GM23338 (cell line): ENCODE results near the gene CDH5. TPM values are rescaled to one million over a fixed set of nuclear protein-coding genes. Genes with fewer than 3 reads are reported as not detected.

ENCODE experiments used
- ATAC-seq: fragments of 200-7000 bp; cut with Tn5 transposase; 3 replicates; pipeline ENCODE4 v1.9.1; 2020
- DNase-seq: peaks from one replicate; pipeline ENCODE4 v3.0.0-alpha.2; 2015; ENCODE audit warnings: low spot score
- H2AFZ ChIP-seq: fragments of 200-600 bp; sonication (generic); 2 replicates; pipeline ENCODE4 v1.8.0; 2016; ENCODE audit warnings: antibody characterized with exemption, mild to moderate bottlenecking, moderate library complexity
- H3F3A ChIP-seq: fragments of 200-600 bp; sonication (generic); replicated peaks from 2 replicates; pipeline ENCODE4 v1.8.0; 2017; ENCODE audit warnings: antibody characterized with exemption, mixed run types, low read depth
- H3K27ac ChIP-seq: fragments of 200-600 bp; sonication (generic); 2 replicates; pipeline ENCODE4 v1.6.1; 2016; ENCODE audit warnings: low read depth
- H3K27me3 ChIP-seq: fragments of 200-600 bp; sonication (generic); 2 replicates; pipeline ENCODE4 v1.8.0; 2016; ENCODE audit warnings: mild to moderate bottlenecking, mixed run types, moderate library complexity; ENCODE audit not compliant: insufficient read depth
- H3K36me3 ChIP-seq: fragments of 200-600 bp; sonication (generic); 2 replicates; pipeline ENCODE4 v1.8.0; 2016; ENCODE audit warnings: mild to moderate bottlenecking; ENCODE audit not compliant: insufficient read depth
- H3K4me1 ChIP-seq: fragments of 200-600 bp; sonication (generic); 2 replicates; pipeline ENCODE4 v1.8.0; 2016; ENCODE audit warnings: mild to moderate bottlenecking, moderate library complexity; ENCODE audit not compliant: insufficient read depth
- H3K4me2 ChIP-seq: fragments of 200-600 bp; sonication (generic); 2 replicates; pipeline ENCODE4 v1.7.1; 2017; ENCODE audit warnings: mixed run types
- H3K4me3 ChIP-seq: fragments of 200-600 bp; sonication (generic); 2 replicates; pipeline ENCODE4 v1.6.1; 2016; ENCODE audit warnings: mixed run types
- H3K79me2 ChIP-seq: fragments of 200-600 bp; sonication (generic); replicated peaks from 2 replicates; pipeline ENCODE4 v1.8.0; 2017; ENCODE audit warnings: mild to moderate bottlenecking; ENCODE audit not compliant: insufficient read depth
- H3K9me2 ChIP-seq: fragments of 200-600 bp; sonication (generic); 2 replicates; pipeline ENCODE4 v1.8.0; 2017; ENCODE audit not compliant: insufficient read depth
- H4K20me1 ChIP-seq: fragments of 200-600 bp; sonication (generic); replicated peaks from 2 replicates; pipeline ENCODE4 v1.8.0; 2017; ENCODE audit warnings: mild to moderate bottlenecking; ENCODE audit not compliant: insufficient read depth
- H3K27ac Mint-ChIP-seq: 2 replicates; pipeline ENCODE4 v1.8.0; 2020; ENCODE audit warnings: inconsistent platforms, mild to moderate bottlenecking, moderate library complexity, mixed read lengths
- H3K27me3 Mint-ChIP-seq: 3 replicates; pipeline ENCODE4 v1.8.0; 2022; ENCODE audit warnings: low read depth, mild to moderate bottlenecking, moderate library complexity, mixed read lengths, inconsistent platforms; ENCODE audit not compliant: insufficient read depth, poor library complexity
- H3K36me3 Mint-ChIP-seq: 3 replicates; pipeline ENCODE4 v1.8.0; 2021; ENCODE audit warnings: low read depth, mild to moderate bottlenecking, inconsistent platforms, moderate library complexity, mixed read lengths
- H3K4me1 Mint-ChIP-seq: 3 replicates; pipeline ENCODE4 v1.8.0; 2020; ENCODE audit warnings: mild to moderate bottlenecking, inconsistent platforms, mixed read lengths
- H3K4me3 Mint-ChIP-seq: 3 replicates; pipeline ENCODE4 v1.8.0; 2021; ENCODE audit warnings: moderate library complexity, mild to moderate bottlenecking, inconsistent platforms, mixed read lengths
- H3K9me3 Mint-ChIP-seq: 3 replicates; pipeline ENCODE4 v1.8.0; 2020; ENCODE audit warnings: moderate library complexity, mild to moderate bottlenecking, inconsistent platforms, mixed read lengths
- CREB1 ChIP-seq: fragments of 250-450 bp; sonication (Bioruptor Pico); IDR thresholded peaks from 2 replicates; pipeline ENCODE4 v1.5.0; 2020; ENCODE audit warnings: low read depth, mild to moderate bottlenecking, moderate library complexity
- EZH2 ChIP-seq: fragments of 200-600 bp; sonication (generic); IDR thresholded peaks from one replicate; pipeline ENCODE4 v1.8.0; 2017; ENCODE audit warnings: antibody characterized with exemption, mild to moderate bottlenecking, low read depth; ENCODE audit not compliant: unreplicated experiment
- EZH2phosphoT487 ChIP-seq: fragments of 200-600 bp; sonication (generic); IDR thresholded peaks from one replicate; pipeline ENCODE4 v1.8.1; 2018; ENCODE audit warnings: antibody characterized with exemption; ENCODE audit not compliant: unreplicated experiment
- JUNB ChIP-seq: IDR thresholded peaks from one replicate; pipeline ENCODE4 v1.6.1; 2016; ENCODE audit warnings: antibody characterized with exemption; ENCODE audit not compliant: unreplicated experiment
- NANOG ChIP-seq: IDR thresholded peaks from 2 replicates; pipeline ENCODE4 v1.6.1; 2016; ENCODE audit warnings: antibody characterized with exemption, borderline replicate concordance
- POLR2AphosphoS5 ChIP-seq: IDR thresholded peaks from 2 replicates; pipeline ENCODE4 v1.6.1; 2016; ENCODE audit warnings: antibody characterized with exemption, low read depth
- STAT1 ChIP-seq: IDR thresholded peaks from one replicate; pipeline ENCODE4 v1.6.1; 2016; ENCODE audit warnings: antibody characterized with exemption; ENCODE audit not compliant: unreplicated experiment
- ZNF114 ChIP-seq: fragments of 250-450 bp; sonication (Bioruptor Pico); IDR thresholded peaks from 2 replicates; pipeline ENCODE4 v1.5.0; 2020; ENCODE audit warnings: mild to moderate bottlenecking, moderate library complexity
- ZNF331 ChIP-seq: fragments of 250-450 bp; sonication (Bioruptor Pico); IDR thresholded peaks from 2 replicates; pipeline ENCODE4 v1.5.0; 2020; ENCODE audit warnings: low read depth, mild to moderate bottlenecking, moderate library complexity
- polyA plus RNA-seq: library from polyadenylated mRNA; unstranded; fragments of >200 nt; fragmentation: Nextera tagmentation; extraction: Ambion mirVana; gene quantifications from 2 replicates; pipeline ENCODE4 v1.2.1, GENCODE V29; 2016
- total RNA-seq: library from RNA; depleted of rRNA; stranded (reverse); fragments of >200 nt; shearing (Covaris generic); gene quantifications from 2 replicates; pipeline ENCODE4 v1.2.3, GENCODE V29; 2014
- TF ChIP-seq, protein P1 (sequence below): IDR thresholded peaks from 2 replicates; pipeline ENCODE4 v1.6.1; 2016; ENCODE audit warnings: antibody characterized with exemption
- TF ChIP-seq, protein P2 (sequence below): IDR thresholded peaks from one replicate; pipeline ENCODE4 v1.6.1; 2018; ENCODE audit warnings: antibody characterized with exemption; ENCODE audit not compliant: unreplicated experiment
- TF ChIP-seq, protein P3 (sequence below), 2 experiments: fragments of 200-600 bp in 1 of 2; sonication (generic) in 1 of 2; conservative IDR thresholded peaks; 2 replicates each; pipeline versions ENCODE4 v1.5.1 to v1.6.1; 2016 to 2017; ENCODE audit warnings: antibody characterized with exemption in 2 of 2, low read depth in 2 of 2, mild to moderate bottlenecking in 2 of 2, moderate library complexity in 1 of 2

Gene CDH5
- total and polyA plus RNA-seq, 2 experiments from 2014 or later = 0.18 TPM; not detected in 1

DNA sequence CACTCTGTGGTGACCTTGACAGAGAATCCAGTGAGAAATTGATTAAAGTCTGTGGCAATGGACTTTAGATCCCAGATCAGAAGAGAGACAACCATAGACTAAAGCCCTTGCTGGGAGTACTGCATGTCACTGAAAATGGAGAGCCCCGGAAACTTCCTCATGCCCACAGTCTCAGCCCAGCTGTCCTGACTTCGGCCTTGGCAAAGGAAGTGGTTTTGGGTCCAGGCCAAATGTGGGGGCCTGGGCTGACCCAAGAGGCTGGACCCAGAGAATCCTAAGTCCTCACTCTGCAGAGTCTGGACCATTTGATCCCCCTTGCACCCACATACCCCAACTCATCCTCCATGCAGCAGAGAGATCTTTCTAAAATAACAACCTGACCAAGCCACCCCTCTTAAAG, 55.9 kb downstream of the CDH5 start:
- H3K27me3 ChIP-seq = peaks cover 43% of the 10 kb centered on the region
- ATAC-seq = no peak

More for the DNA sequence above, 55.9 kb downstream of the CDH5 start:
- no peaks in the 10 kb centered on the region for H3K9me2 ChIP-seq
- no peaks in the 10 kb centered on the region for H3K36me3 ChIP-seq
- H3K4me1 ChIP-seq = no peaks in the 10 kb centered on the region; the same call in 1 of the 2 replicates
- Mint-ChIP-seq H3K4me1 (peaks cover 6% of the 10 kb centered on the region), H3K36me3 (no peaks in the 10 kb centered on the region), H3K27ac (no peak overlapping the region), H3K4me3 (no peak overlapping the region), H3K9me3 (no peaks in the 10 kb centered on the region; the same call in 1 of the 3 replicates), H3K27me3 (peaks cover 29% of the 10 kb centered on the region)
- no peaks in the 10 kb centered on the region for H3K79me2 ChIP-seq
- H3K27ac ChIP-seq = no peak overlapping the region
- DNase-seq = no peak
- H2AFZ ChIP-seq = no peak overlapping the region
- TF ChIP-seq, protein P1, sequence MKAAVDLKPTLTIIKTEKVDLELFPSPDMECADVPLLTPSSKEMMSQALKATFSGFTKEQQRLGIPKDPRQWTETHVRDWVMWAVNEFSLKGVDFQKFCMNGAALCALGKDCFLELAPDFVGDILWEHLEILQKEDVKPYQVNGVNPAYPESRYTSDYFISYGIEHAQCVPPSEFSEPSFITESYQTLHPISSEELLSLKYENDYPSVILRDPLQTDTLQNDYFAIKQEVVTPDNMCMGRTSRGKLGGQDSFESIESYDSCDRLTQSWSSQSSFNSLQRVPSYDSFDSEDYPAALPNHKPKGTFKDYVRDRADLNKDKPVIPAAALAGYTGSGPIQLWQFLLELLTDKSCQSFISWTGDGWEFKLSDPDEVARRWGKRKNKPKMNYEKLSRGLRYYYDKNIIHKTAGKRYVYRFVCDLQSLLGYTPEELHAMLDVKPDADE = no peak
- TF ChIP-seq STAT1 (no peak), ZNF331 (CRISPR knock-in tag) (no peak), NANOG (no peak), ZNF114 (CRISPR knock-in tag) (no peak), EZH2 (no peak), JUNB (no peak), EZH2phosphoT487 (no peak), CREB1 (CRISPR knock-in tag) (no peak), POLR2AphosphoS5 (no peak)
- TF ChIP-seq, protein P2, sequence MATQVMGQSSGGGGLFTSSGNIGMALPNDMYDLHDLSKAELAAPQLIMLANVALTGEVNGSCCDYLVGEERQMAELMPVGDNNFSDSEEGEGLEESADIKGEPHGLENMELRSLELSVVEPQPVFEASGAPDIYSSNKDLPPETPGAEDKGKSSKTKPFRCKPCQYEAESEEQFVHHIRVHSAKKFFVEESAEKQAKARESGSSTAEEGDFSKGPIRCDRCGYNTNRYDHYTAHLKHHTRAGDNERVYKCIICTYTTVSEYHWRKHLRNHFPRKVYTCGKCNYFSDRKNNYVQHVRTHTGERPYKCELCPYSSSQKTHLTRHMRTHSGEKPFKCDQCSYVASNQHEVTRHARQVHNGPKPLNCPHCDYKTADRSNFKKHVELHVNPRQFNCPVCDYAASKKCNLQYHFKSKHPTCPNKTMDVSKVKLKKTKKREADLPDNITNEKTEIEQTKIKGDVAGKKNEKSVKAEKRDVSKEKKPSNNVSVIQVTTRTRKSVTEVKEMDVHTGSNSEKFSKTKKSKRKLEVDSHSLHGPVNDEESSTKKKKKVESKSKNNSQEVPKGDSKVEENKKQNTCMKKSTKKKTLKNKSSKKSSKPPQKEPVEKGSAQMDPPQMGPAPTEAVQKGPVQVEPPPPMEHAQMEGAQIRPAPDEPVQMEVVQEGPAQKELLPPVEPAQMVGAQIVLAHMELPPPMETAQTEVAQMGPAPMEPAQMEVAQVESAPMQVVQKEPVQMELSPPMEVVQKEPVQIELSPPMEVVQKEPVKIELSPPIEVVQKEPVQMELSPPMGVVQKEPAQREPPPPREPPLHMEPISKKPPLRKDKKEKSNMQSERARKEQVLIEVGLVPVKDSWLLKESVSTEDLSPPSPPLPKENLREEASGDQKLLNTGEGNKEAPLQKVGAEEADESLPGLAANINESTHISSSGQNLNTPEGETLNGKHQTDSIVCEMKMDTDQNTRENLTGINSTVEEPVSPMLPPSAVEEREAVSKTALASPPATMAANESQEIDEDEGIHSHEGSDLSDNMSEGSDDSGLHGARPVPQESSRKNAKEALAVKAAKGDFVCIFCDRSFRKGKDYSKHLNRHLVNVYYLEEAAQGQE = no peak
- TF ChIP-seq, protein P3, sequence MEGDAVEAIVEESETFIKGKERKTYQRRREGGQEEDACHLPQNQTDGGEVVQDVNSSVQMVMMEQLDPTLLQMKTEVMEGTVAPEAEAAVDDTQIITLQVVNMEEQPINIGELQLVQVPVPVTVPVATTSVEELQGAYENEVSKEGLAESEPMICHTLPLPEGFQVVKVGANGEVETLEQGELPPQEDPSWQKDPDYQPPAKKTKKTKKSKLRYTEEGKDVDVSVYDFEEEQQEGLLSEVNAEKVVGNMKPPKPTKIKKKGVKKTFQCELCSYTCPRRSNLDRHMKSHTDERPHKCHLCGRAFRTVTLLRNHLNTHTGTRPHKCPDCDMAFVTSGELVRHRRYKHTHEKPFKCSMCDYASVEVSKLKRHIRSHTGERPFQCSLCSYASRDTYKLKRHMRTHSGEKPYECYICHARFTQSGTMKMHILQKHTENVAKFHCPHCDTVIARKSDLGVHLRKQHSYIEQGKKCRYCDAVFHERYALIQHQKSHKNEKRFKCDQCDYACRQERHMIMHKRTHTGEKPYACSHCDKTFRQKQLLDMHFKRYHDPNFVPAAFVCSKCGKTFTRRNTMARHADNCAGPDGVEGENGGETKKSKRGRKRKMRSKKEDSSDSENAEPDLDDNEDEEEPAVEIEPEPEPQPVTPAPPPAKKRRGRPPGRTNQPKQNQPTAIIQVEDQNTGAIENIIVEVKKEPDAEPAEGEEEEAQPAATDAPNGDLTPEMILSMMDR (conservative IDR thresholded peaks at IDR 0.05; ENCODE audit: low read depth in 2 of 2) = no peak
- H3K4me3 ChIP-seq = no peak overlapping the region
- no peaks in the 10 kb centered on the region for H4K20me1 ChIP-seq
- H3F3A ChIP-seq = no peaks in the 10 kb centered on the region
- H3K4me2 ChIP-seq = no peak overlapping the region
